Effector memory CD4-positive, alpha-beta T cell (primary cell): ENCODE results near the gene PLA2G7.
"Not testable (repeated sequence)": the region's sequence is repeated elsewhere in the genome, so short reads cannot be mapped to it uniquely, and the experiment has no call there.

Source experiments
- DNase-seq, 3 donors: peaks; one replicate each; pipeline ENCODE4 v3.0.0-alpha.2; 2020
- H3K27ac ChIP-seq: 2 replicates; pipeline ENCODE4 v1.7.0; 2013; ENCODE audit warnings: mild to moderate bottlenecking, low read length, moderate library complexity; ENCODE audit not compliant: insufficient read depth, poor library complexity, severe bottlenecking
- H3K27me3 ChIP-seq: replicated peaks from 2 replicates; pipeline ENCODE4 v1.7.0; 2013; ENCODE audit warnings: mild to moderate bottlenecking, low read length; ENCODE audit not compliant: insufficient read depth, control insufficient read depth, poor library complexity, severe bottlenecking
- H3K36me3 ChIP-seq: 2 replicates; pipeline ENCODE4 v1.7.0; 2013; ENCODE audit warnings: mild to moderate bottlenecking, low read length, moderate library complexity; ENCODE audit not compliant: control insufficient read depth, insufficient read depth
- H3K4me1 ChIP-seq: 2 replicates; pipeline ENCODE4 v1.7.0; 2013; ENCODE audit warnings: low read length, mild to moderate bottlenecking; ENCODE audit not compliant: control insufficient read depth, insufficient read depth, poor library complexity, severe bottlenecking
- H3K4me3 ChIP-seq: 2 replicates; pipeline ENCODE4 v1.7.0; 2013; ENCODE audit warnings: low read length, low read depth, mild to moderate bottlenecking; ENCODE audit not compliant: insufficient read depth, poor library complexity, severe bottlenecking
- H3K9me3 ChIP-seq: 2 replicates; pipeline ENCODE4 v1.7.0; 2013; ENCODE audit warnings: mild to moderate bottlenecking, low read length, moderate library complexity; ENCODE audit not compliant: control insufficient read depth

The PLA2G7 gene

DNA sequence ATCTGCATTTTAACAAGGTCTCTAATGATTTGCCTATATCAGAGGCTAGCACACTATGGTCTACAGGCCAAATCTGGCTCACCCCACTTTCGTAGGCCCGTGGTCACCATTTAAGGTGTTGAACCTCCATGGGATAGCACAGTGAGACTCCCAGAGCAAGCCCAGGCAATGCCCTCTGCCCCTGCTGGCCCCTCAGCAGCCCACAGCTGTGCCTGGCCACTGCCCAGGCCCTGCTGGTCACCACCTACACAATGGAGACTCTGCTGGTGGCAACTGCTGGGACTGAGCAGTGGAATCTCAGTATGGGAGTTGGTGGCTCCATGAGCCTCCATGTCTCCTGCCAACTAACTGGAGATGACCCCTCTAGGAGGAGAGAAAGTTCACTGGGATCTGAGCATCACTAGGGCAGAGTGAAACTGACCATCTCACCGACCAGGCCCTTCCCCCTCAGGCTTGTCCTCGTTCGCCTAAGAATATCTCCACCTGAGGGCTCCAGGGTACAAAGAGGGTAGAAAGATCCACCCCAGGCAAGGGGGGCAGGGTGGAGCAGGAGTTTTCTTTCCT, 13.8 kb upstream of the PLA2G7 start:
- DNase-seq: no peak
- Histone ChIP-seq H3K4me1 (no peaks in the 10 kb centered on the region), H3K9me3 (no peaks in the 10 kb centered on the region), H3K27ac (no peak overlapping the region), H3K27me3 (no peaks in the 10 kb centered on the region), H3K4me3 (no peak overlapping the region), H3K36me3 (no peaks in the 10 kb centered on the region)

DNA sequence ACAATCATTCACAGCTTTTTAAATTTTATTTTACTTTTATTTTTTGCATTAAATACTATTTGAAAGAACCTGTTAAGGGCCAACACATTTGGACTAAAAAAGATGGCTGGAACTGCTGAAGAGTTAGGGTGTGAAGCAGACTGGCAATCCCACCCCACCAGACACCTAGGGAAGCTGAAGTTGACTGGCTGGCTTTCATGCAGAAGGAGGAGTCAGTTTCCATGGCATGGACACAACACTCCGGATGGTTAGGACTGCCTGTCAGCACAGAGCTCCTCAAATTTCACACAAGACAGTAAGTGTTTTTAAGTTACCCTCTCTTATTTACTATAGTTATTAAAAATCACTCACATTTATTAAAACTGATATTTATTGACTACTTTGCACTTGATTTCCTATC, 11.5 kb upstream of the PLA2G7 start, which contains the start of gene ANKRD66:
Gene ANKRD66, plus strand, starts transcription at position 238 of the 400 bp plus-strand sequence. CDS start 5,016 bp downstream, outside the sequence.
- Histone ChIP-seq H3K4me1 (no peaks in the 10 kb centered on the region), H3K27me3 (no peaks in the 10 kb centered on the region), H3K27ac (no peak within 1 kb of the TSS), H3K4me3 (no peak within 1 kb of the TSS), H3K9me3 (no peaks in the 10 kb centered on the region), H3K36me3 (no peaks in the 10 kb centered on the region)
- no peak for DNase-seq

DNA sequence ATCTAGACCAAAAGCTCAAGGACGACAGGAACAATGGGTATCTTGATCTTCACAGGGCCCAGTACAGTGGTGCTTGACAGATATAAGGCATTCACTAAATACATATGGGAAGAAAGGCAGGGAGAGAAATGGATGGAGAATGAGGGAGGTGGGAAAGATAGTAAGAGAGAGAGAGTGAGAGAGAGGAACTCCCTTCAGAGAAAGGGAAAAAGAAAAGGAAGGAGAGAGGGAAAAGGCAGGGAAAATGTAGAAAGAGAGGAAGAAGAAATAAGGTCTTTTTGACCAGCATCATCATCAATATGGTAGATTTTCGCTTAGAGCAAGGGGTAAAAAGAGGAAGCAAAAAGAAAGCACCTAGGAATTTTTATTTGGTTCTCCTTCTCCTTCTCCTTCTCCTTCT, 10.8 kb upstream of the PLA2G7 start:
- DNase-seq: no peak
- Histone ChIP-seq H3K9me3 (no peaks in the 10 kb centered on the region), H3K4me1 (no peaks in the 10 kb centered on the region), H3K36me3 (no peaks in the 10 kb centered on the region), H3K4me3 (no peak overlapping the region), H3K27ac (no peak overlapping the region), H3K27me3 (no peaks in the 10 kb centered on the region)

DNA sequence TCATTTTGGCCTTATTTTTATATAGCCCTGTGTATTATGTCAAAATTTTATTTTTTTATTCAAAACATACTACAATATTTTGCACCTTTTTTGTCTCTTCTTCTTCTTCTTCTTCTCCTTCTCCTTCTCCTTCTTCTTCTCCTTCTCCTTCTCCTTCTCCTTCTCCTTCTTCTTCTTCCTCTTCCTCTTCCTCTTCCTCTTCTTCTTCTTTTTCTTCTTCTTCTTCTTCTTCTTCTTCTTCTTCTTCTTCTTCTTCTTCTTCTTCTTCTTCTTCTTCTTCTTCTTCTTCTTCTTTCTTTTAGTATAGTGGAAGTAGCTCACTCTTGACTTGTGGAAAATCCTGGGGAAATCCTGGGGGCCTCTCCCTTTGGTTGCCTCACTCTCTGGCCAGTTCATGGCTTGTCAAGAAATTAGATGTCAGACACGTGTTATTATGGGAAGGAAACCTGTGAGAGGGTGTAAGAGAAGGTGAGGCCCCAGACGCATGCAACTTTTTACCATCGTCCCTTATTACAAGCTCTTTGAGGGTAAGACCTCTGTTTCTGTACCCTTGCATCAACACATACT, 9.1 kb upstream of the PLA2G7 start:
- not testable (repeated sequence) for H3K36me3 ChIP-seq, H3K4me1 ChIP-seq, H3K27ac ChIP-seq, H3K27me3 ChIP-seq, DNase-seq, H3K9me3 ChIP-seq, H3K4me3 ChIP-seq

DNA sequence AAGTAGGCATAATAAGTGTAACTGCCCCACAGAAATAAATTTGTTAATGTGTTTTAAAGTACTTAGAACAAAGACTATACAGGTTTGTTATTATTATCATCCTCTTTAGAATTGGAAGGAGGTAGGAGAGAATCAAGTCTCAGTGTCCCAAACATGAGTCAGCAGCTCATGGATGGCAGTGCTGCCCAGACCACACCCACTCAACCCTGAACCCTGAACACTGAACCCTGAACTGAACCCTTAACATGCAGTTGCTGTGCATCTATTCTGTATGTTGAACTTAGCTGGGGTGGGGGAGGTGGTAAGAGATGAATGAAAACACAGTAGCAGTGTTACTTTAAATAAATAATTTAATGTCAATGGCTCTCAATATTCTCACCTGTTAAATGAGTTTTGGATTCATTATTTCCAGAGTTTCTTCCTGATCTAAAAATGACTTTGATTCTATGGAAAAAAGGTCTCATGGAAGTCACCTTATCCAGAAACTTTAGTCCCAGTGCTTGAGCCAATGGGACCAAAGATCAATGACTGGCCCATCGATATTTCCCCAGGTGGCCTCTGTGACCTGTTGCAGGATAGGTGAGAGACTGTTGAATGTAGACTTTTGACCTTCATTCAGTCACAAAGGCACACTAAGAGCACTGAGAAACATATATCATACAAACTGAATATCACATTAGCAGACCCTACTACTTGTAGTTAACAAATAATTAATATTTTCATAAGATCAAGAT, 8.4 kb upstream of the PLA2G7 start:
- H3K36me3 ChIP-seq: no peaks in the 10 kb centered on the region
- H3K27me3 ChIP-seq: no peaks in the 10 kb centered on the region
- H3K9me3 ChIP-seq: no peaks in the 10 kb centered on the region
- H3K27ac ChIP-seq: no peak overlapping the region
- DNase-seq: no peak
- no peak overlapping the region for H3K4me3 ChIP-seq
- H3K4me1 ChIP-seq: no peaks in the 10 kb centered on the region

DNA sequence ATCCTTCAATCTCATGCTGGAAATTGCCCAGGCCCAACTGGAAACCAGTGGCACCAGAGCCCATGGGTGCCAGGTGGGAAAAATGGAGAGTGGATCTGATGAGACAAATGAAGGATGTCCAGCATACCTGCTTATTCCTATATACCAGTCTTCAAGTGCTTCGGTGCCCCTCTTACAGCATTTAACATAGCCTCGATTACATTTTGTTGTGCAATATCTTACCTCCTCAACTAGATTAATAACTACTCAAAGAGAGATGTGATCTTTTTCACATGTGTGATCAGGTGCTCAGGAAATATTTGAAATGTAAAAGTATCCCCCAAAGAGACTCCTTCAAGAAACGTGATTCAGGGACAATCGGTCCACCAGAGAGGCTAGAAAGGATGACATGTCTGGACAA, 6.7 kb upstream of the PLA2G7 start:
- Histone ChIP-seq H3K27ac (no peak overlapping the region), H3K4me1 (no peaks in the 10 kb centered on the region), H3K4me3 (no peak overlapping the region), H3K9me3 (no peaks in the 10 kb centered on the region), H3K27me3 (no peaks in the 10 kb centered on the region), H3K36me3 (no peaks in the 10 kb centered on the region)
- no peak for DNase-seq

DNA sequence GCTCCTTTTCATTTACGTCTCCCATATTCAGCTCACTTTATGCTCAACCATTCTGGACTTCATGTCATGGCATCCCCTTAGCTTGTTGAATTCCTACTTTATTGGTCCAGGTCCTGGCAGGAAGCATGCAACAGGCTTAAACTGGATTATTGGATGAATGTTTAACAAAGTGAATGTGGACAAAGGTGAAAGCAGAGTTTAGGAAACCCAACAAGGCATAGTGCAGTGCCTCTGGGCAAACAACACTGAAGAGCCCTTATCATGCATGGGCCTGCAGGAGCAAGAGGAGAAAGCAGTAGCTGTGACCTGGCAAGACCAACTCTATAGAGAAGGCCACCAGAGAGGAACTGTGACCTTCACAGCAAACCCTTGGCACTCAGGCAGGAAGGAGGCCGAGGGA, 6.3 kb upstream of the PLA2G7 start:
- H3K4me3 ChIP-seq: no peak overlapping the region
- DNase-seq: no peak
- no peaks in the 10 kb centered on the region for H3K36me3 ChIP-seq
- no peaks in the 10 kb centered on the region for H3K4me1 ChIP-seq
- H3K9me3 ChIP-seq: no peaks in the 10 kb centered on the region
- no peak overlapping the region for H3K27ac ChIP-seq
- H3K27me3 ChIP-seq: no peaks in the 10 kb centered on the region

DNA sequence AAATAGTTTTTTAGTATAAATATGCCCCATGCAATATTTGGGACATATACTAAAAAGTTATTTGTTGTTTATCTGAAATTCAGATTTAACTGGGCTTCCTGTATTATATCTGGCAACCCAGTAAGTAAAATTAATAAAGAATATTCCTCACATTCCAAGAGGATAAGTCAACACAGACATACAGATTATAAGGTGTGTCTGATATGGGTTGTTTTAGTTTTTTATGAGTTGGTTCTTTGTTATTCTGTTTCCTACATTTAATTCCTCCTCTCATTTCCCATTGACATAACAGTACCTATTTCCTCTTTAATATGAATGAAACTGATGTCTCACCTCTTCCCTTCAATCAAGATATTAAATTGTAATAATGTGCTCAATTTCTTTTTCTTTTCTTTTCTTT, 1.7 kb upstream of the PLA2G7 start:
- H3K27me3 ChIP-seq: peaks cover 13% of the 10 kb centered on the region

DNA sequence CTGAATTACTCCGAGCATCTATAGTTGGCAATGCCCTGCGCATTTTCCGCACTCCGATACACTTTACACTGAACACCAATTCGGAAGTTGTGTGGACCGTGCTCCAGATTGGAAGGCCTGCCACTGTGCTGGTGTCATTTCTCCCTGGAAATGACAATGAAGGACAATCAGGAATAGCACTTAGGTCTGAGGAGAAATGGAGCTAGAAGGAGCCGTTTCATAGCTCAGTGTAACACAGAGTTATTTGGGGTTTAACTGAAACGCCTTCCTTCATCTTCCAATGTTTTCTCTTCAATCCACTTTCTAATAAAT, 501 bp upstream of the PLA2G7 start:
- no peak for DNase-seq
- Histone ChIP-seq H3K9me3 (no peaks in the 10 kb centered on the region), H3K36me3 (no peaks in the 10 kb centered on the region), H3K27me3 (peaks cover 13% of the 10 kb centered on the region), H3K4me1 (no peaks in the 10 kb centered on the region), H3K27ac (no peak overlapping the region), H3K4me3 (no peak overlapping the region)

More for the DNA sequence above, 1.7 kb upstream of the PLA2G7 start:
- DNase-seq: no peak
- no peaks in the 10 kb centered on the region for H3K9me3 ChIP-seq
- no peaks in the 10 kb centered on the region for H3K36me3 ChIP-seq
- no peak overlapping the region for H3K27ac ChIP-seq
- H3K4me3 ChIP-seq: no peak overlapping the region
- no peaks in the 10 kb centered on the region for H3K4me1 ChIP-seq

DNA sequence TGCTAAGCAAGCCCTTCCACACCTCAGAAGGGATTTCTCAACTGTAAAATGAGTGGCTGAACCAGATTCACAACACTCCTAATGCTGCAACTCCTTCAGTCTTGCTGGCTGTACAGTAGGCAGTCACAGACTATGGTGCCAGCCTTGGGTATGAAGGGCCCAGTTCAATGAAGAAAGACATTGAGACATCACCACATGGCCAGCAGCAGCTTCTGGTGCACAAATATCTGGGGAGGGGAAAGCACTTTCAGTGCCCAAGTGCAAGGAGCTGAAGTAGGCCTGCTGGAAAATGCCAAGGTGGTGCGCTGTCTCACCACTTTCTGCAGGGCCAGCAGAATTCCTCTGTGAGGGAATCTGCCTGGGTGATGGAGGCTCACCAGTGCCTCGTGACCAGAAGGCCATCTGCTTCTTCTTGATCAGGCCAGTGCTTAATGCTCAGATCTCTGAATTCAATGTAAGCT, 1.8 kb downstream of the PLA2G7 start:
- Histone ChIP-seq H3K27me3 (peaks cover 13% of the 10 kb centered on the region), H3K4me3 (no peak overlapping the region), H3K9me3 (no peaks in the 10 kb centered on the region), H3K27ac (no peak overlapping the region), H3K4me1 (no peaks in the 10 kb centered on the region), H3K36me3 (no peaks in the 10 kb centered on the region)
- no peak for DNase-seq
